Caco-2 (cell line): Measurements from ENCODE around the gene FCGBP. TPM values are rescaled to one million over a fixed set of nuclear protein-coding genes. Genes with fewer than 3 reads are reported as not detected.
A peak's percentile ranks its signal among the peaks of the same experiment; 100 is the strongest.

Experiments used
- BruUV-seq: library from RNA; stranded (reverse); fragments of 400-500 nt; replicated peaks from 2 replicates; lab custom pipeline; 2021; lab: Mats Ljungman, UMichigan
- CTCF ChIA-PET: fragments of 300-600 bp; sonication (Branson Sonifier 250); formaldehyde crosslinking; loops from one replicate; lab custom pipeline; 2022; ENCODE audit warnings: antibody characterized with exemption; lab: Charles Lee
- POLR2A ChIA-PET: fragments of 300-600 bp; sonication (Branson Sonifier 250); formaldehyde crosslinking; loops from one replicate; lab custom pipeline; 2022; ENCODE audit warnings: antibody characterized with exemption; lab: Charles Lee
- DNase-seq, 2 experiments: peaks; one replicate each; pipeline versions ENCODE4 v3.0.0 to v3.0.0-alpha.2; 2020 to 2022
- H3K27me3 ChIP-seq: replicated peaks from 2 replicates; pipeline ENCODE4 v1.6.0; 2011; ENCODE audit warnings: low read length; ENCODE audit not compliant: control insufficient read depth, insufficient read depth
- H3K36me3 ChIP-seq: 2 replicates; pipeline ENCODE4 v1.5.1; 2011; ENCODE audit warnings: low read length; ENCODE audit not compliant: control insufficient read depth, insufficient read depth
- H3K4me1 ChIP-seq: fragments of 250-450 bp; sonication (Bioruptor Pico); 2 replicates; pipeline ENCODE4 v1.5.1; 2020; ENCODE audit warnings: mild to moderate bottlenecking
- H3K4me3 ChIP-seq: 2 replicates; pipeline ENCODE4 v1.5.1; 2011; ENCODE audit warnings: low read depth, mild to moderate bottlenecking, control low read depth, low read length
- H3K9me3 ChIP-seq: fragments of 250-450 bp; sonication (Bioruptor Pico); 2 replicates; pipeline ENCODE4 v1.5.1; 2020; ENCODE audit warnings: mild to moderate bottlenecking, moderate library complexity
- H3K27ac Mint-ChIP-seq: one replicate; pipeline ENCODE4 v1.8.0; 2022; ENCODE audit warnings: mixed read lengths; ENCODE audit not compliant: unreplicated experiment
- H3K27me3 Mint-ChIP-seq: one replicate; pipeline ENCODE4 v1.8.0; 2022; ENCODE audit warnings: mixed read lengths; ENCODE audit not compliant: insufficient read depth, unreplicated experiment
- H3K36me3 Mint-ChIP-seq: one replicate; pipeline ENCODE4 v1.8.0; 2022; ENCODE audit warnings: mild to moderate bottlenecking, mixed read lengths; ENCODE audit not compliant: insufficient read depth, unreplicated experiment
- H3K4me1 Mint-ChIP-seq: one replicate; pipeline ENCODE4 v1.8.0; 2022; ENCODE audit warnings: low read depth, mixed read lengths; ENCODE audit not compliant: unreplicated experiment
- H3K4me3 Mint-ChIP-seq: one replicate; pipeline ENCODE4 v1.8.0; 2022; ENCODE audit warnings: mild to moderate bottlenecking, moderate library complexity, mixed read lengths; ENCODE audit not compliant: unreplicated experiment
- H3K9me3 Mint-ChIP-seq: one replicate; pipeline ENCODE4 v1.8.0; 2022; ENCODE audit warnings: mixed read lengths; ENCODE audit not compliant: unreplicated experiment
- CTCF ChIP-seq, 2 experiments: fragments of 200-600 bp in 1 of 2; IDR thresholded peaks; 1 replicate in 1 of 2; 2 replicates in 1 of 2; pipeline versions ENCODE4 v1.5.1 to v1.8.0; 2011 to 2022; ENCODE audit warnings: antibody characterized with exemption in 1 of 2, control low read depth in 1 of 2, inconsistent platforms in 1 of 2, low read depth in 1 of 2, low read length in 1 of 2, mild to moderate bottlenecking in 1 of 2, moderate library complexity in 1 of 2; ENCODE audit not compliant: insufficient read depth in 1 of 2, severe bottlenecking in 1 of 2, unreplicated experiment in 1 of 2
- intact Hi-C: fragments of 100-400 bp; cut with micrococcal nuclease; formaldehyde crosslinking; loops from one replicate; pipeline ENCODE4 v1.10.0; 2022; ENCODE audit not compliant: unreplicated experiment
- total RNA-seq: library from RNA; stranded (reverse); gene quantifications from 2 replicates; pipeline ENCODE4 v1.2.3, GENCODE V29; 2022

The FCGBP gene
- total RNA-seq, 1 experiment from 2014 or later = 0.16 TPM

GRCh38 chr19:39969681-39970424, 35.4 kb upstream of the FCGBP start:
- H3K27me3 Mint-ChIP-seq = no peaks in the 10 kb centered on the region
- no peak for DNase-seq
- no peak for TF ChIP-seq CTCF (IDR thresholded peaks at IDR 0.05; ENCODE audit: insufficient read depth in 1 of 2, low read depth in 1 of 2, low read length in 1 of 2, severe bottlenecking in 1 of 2, unreplicated experiment in 1 of 2)
- H3K4me3 Mint-ChIP-seq = peak overlapping the region; percentile 96
- no peaks in the 10 kb centered on the region for H3K9me3 Mint-ChIP-seq
- H3K36me3 Mint-ChIP-seq = peaks cover 44% of the 10 kb centered on the region
- Histone ChIP-seq H3K36me3 (peaks cover 2% of the 10 kb centered on the region), H3K9me3 (no peaks in the 10 kb centered on the region), H3K4me1 (peaks cover 6% of the 10 kb centered on the region; the same call in 1 of the 2 replicates), H3K27me3 (no peaks in the 10 kb centered on the region), H3K4me3 (peak overlapping the region; percentile 65)
- intact Hi-C loops = loop anchor here (2.0 to 5.0 kb wide), 2 partner anchors 27 to 73 kb away; partner anchors contain the start of gene ZNF546
- H3K27ac Mint-ChIP-seq = peak overlapping the region; percentile 96
- H3K4me1 Mint-ChIP-seq = peaks cover 25% of the 10 kb centered on the region
- POLR2A ChIA-PET = interaction anchor here (0.5 to 1.8 kb wide), 5 partner anchors 9 to 472 kb away, joined by 3 to 21 read pairs (median 4); partner anchors contain the start of genes FBL and ZNF780A
- CTCF ChIA-PET = interaction anchor here (0.5 to 2.2 kb wide), 22 partner anchors 9 to 1063 kb away, joined by 3 to 73 read pairs (median 6); partner anchors contain the start of genes DYRK1B, FBL, ZNF546 and ZNF780A
- no TSS peak for BruUV-seq

DNA sequence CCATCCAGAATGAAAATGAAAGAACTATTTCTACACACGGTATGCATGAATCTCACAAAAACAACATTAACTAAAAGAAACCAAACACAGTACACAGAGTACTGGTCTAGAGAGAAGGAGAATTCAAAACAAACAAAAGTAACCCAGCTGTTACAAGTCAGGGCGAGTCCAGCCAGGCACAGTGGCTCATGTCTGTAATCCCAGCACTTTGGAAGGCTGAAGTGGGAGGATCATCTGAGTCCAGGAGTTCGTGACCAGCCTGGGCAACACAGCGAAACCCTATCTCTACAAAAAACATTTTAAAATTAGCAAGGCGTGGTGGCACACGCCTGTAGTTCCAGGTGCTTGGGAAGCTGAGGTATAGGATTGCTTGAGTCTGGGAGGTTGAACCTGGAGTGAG, 34.8 kb upstream of the FCGBP start:
- peaks cover 38% of the 10 kb centered on the region for H3K36me3 Mint-ChIP-seq
- no peak overlapping the region for H3K4me3 ChIP-seq
- peak overlapping the region; percentile 96 for H3K27ac Mint-ChIP-seq
- DNase-seq = no peak
- ChIA-PET CTCF (interaction anchor here (0.9 to 2.2 kb wide), 2 partner anchors 45 to 71 kb away, joined by 3 to 73 read pairs; no protein-coding TSS in a partner anchor), POLR2A (no interaction called here)
- no peak for TF ChIP-seq CTCF (IDR thresholded peaks at IDR 0.05; ENCODE audit: insufficient read depth in 1 of 2, low read depth in 1 of 2, low read length in 1 of 2, severe bottlenecking in 1 of 2, unreplicated experiment in 1 of 2)
- BruUV-seq = no TSS peak
- no peaks in the 10 kb centered on the region for H3K27me3 ChIP-seq
- H3K27me3 Mint-ChIP-seq = no peaks in the 10 kb centered on the region
- peaks cover 2% of the 10 kb centered on the region for H3K36me3 ChIP-seq
- peaks cover 25% of the 10 kb centered on the region for H3K4me1 Mint-ChIP-seq
- no peaks in the 10 kb centered on the region for H3K9me3 ChIP-seq
- peaks cover 6% of the 10 kb centered on the region; the same call in 1 of the 2 replicates for H3K4me1 ChIP-seq
- H3K4me3 Mint-ChIP-seq = peak overlapping the region; percentile 96
- intact Hi-C loops = no loop called here
- no peaks in the 10 kb centered on the region for H3K9me3 Mint-ChIP-seq

DNA sequence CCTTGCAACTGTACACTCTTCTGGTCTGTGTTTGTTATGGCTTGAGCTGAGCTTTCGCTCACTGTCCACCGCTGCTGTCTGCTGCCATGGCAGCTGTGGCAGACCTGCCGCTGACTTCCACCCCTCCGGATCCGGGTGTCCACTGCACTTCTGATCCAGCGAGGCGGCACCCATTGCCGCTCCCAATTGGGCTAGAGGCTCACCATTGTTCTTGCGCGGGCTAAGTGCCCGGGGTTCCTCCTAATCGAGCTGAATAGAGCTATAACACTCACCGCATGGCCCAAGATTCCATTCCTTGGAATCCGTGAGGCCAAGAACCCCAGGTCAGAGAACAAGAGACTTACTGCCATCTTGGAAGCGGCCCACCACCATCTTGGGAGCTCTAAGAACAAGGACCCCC, 34.4 kb upstream of the FCGBP start:
- Histone ChIP-seq H3K9me3 (no peaks in the 10 kb centered on the region), H3K4me1 (peaks cover 6% of the 10 kb centered on the region; the same call in 1 of the 2 replicates), H3K36me3 (no peaks in the 10 kb centered on the region), H3K27me3 (no peaks in the 10 kb centered on the region), H3K4me3 (no peak overlapping the region)
- Mint-ChIP-seq H3K27ac (peak overlapping the region; percentile 96), H3K4me3 (peak overlapping the region; percentile 96), H3K4me1 (peaks cover 25% of the 10 kb centered on the region), H3K9me3 (no peaks in the 10 kb centered on the region), H3K36me3 (peaks cover 33% of the 10 kb centered on the region), H3K27me3 (no peaks in the 10 kb centered on the region)
- TF ChIP-seq CTCF (IDR thresholded peaks at IDR 0.05; ENCODE audit: insufficient read depth in 1 of 2, low read depth in 1 of 2, low read length in 1 of 2, severe bottlenecking in 1 of 2, unreplicated experiment in 1 of 2) = no peak
- intact Hi-C loops = no loop called here
- POLR2A ChIA-PET = no interaction called here
- DNase-seq = no peak
- CTCF ChIA-PET = no interaction called here
- BruUV-seq = no TSS peak
